GM21367 (cell line): ENCODE measurements around the gene KANK2.

Experiments used
- ATAC-seq: cut with Tn5 transposase; IDR thresholded peaks from one replicate; pipeline ENCODE4 v1.9.1; 2021; ENCODE audit not compliant: unreplicated experiment

Gene KANK2

DNA sequence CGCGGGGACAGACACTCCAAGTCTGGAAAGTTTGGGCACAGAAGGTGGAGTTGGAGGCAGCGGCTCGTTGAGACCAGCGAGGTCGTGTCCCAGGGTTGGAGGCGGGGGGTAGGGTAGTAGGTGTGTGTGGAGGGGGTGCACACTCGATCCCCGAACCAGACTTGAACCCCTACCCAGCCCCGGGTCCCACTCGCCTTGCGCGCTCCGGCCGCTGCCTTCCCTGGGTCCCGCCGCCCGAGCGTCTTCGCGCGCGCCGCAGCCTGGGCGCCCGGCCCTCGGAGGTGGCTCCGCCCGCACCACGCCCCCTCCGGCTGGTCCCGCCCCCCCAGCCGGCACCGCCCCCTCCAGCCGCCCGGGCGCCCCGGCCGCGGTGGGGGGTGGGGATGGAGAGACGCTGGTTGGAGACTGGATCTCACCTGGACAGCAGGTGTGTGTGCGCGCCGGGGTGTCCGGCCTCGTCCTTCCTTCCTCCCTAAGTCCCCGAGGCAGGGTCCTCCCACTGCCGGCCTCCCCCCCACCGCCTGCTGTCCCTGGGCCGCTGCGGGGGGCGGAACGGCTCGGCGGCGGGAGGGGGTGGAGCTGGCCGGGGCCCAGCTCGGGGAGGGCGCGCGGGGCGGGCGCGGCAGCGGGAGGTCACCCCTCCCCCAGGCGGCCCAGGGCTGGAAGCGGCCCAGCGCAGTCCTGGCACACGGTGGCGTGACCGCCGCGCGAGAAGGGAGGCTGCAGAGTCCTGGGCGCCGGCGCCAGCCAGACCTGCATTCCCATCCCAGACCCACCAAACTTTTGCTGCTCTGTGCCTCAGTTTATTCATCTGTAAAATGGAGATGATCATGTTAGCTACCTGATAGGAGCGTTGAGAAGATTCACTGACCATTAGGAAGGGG is at the start of gene KANK2:
KANK2 (minus strand) TSS at position 255 of the 884 bp plus-strand sequence. CDS start 3,034 bp downstream, outside the sequence.
- ATAC-seq, result no peak

DNA sequence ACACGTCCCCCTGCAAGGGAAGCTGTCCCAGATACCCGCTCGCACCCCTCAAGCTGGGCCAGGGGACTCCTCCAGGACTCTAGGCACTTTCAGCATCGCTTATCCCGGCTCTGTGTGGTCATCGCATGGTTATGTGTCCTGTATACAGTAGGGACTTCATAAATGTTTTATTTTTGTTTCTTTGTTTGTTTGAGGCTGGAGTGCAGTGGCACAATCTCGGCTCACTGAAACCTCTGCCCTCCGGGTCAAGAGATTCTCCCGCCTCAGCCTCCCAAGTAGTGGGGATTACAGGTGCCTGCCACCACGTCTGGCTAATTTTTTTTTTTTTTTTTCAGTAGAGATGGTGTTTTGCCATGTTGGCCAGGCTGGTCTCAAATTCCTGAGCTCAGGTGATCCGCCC is 49.6 kb upstream of the KANK2 start:
- ATAC-seq, result no peak

DNA sequence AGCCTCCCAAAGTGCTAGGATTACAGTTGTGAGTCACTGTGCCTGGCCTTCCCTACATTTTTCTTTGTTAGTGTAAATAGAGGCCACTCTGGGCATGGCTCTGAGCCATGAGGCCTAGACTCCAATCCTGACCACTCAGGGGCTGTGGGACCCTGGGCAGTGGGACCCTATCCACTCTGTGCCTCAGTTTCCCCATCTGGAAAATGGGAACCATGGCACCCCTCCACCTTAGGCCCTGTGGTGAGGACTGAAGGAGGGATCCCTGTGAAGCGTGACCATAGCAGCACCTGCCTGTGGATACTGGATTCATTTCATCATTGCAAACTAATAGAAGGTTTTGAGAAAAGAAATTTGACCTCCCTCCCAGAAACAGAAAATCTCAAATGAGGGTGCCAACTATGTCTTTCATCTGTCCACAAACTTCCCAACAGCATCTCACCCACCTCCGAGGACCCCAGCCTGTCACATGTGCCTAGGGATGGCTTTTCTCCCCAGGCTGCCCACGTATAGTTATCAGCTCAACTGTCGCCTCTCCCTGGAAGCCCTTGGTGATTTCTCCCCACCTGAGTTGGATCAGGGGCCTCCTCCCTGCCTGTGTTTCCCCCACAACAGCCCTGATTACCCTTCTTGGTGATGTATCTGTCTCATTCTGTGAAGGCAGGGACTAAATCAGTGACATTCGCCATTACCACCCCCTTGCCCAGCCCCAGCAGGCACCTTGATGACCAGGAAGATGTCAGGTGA is 47.7 kb upstream of the KANK2 start:
- ATAC-seq, result no peak

DNA sequence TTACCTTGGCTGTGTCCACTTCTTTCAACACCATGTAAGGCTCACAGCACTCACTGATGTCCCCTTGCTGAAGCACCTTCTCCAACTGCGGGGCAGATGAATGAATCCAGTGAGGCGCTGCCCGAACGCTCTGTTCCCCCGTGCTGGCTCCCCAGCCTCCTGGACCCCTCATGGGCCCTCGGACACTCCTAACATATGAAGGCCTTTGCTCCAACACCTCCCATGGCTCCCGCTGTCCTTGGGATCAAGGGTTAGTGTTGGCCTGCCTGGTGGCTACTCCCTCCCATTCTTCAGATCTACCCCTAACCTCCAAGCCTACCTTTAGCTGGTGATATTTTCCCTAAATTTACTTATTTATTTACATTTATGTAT is 46.4 kb upstream of the KANK2 start:
- no peak for ATAC-seq

DNA sequence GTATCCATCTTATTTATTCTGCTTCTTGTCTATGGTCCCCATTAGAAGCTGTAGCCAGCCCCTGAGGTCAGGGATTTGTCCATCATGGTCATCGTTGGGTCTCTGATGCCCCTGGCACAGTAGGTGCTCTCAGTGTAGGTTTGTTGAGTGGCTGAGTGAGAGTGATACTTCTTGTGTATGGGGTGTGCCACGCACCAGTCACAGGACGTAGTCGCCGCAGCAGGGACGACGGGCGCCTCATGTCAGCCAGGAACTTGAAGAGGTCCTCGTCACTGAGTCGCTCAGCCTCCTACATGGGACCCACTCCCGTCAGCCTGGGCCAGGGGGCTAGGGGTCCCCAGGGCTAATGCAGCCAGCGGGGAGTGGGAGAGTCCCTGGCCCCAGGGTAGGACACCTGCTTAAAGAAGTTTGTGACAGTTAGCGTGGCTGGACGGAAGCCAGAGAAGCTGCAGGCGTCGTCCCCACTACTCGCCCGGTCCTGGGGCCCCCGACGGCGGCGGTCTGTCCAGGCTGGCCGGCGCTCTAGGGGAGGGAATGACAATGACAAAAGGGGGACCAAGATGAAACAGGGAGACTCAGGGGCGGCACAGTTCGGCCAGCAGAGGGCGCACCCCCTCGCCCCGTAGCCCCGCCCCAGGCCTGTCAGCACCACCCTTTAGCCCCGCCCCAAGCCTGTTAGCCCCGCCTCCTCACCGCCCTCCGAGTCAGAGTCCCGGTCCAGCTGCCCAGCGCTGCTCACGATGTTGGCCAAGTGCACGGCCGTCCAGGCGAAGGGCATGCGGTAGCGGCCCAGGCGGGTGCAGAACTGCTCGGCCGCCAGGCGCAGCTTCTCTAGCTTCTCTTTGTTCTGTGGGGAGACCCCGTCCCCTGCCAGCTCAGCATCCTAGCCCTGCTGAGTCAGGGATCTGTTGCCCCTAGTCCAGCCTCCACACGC is 45.8 kb upstream of the KANK2 start:
- ATAC-seq, result no peak

DNA sequence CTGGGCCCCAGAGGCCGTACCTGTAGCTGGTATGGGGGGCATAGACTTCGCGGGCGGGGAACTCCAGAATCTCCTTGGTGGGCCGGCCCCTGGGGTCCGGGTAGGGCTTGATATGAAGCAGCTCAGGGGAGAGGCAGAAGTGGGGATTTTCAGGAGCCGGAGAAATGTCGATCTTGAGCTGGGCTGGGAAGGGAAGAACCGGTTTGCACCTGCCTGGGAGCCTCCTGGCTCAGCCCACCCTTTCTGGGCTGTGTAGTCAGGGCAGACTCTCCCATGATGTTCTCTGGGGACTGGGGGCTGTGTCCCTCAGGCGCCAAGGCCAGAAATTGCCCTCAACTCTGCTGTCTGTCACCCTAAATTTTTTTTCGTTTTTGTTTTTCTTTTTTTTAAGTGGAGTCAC is 44.7 kb upstream of the KANK2 start:
- ATAC-seq, result no peak

DNA sequence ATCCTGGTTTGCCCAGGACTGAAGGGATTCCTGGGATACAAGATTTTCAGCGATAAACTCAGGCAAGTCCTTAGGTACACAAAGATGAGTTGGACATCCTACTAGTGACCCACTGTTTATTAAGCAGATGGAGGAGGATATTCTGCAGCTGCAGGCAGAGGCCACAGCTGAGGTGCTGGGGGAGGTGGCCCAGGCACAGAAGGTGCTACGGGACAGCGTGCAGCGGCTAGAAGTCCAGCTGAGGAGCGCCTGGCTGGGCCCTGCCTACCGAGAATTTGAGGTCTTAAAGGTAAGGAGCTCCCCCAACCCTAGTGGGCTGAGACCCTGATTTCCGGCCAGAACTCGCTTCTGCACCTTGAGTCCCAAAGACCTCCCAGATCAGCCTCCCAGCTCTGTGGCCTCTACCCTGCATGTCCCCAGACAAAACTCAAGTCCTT is 42.7 kb upstream of the KANK2 start:
- no peak for ATAC-seq

DNA sequence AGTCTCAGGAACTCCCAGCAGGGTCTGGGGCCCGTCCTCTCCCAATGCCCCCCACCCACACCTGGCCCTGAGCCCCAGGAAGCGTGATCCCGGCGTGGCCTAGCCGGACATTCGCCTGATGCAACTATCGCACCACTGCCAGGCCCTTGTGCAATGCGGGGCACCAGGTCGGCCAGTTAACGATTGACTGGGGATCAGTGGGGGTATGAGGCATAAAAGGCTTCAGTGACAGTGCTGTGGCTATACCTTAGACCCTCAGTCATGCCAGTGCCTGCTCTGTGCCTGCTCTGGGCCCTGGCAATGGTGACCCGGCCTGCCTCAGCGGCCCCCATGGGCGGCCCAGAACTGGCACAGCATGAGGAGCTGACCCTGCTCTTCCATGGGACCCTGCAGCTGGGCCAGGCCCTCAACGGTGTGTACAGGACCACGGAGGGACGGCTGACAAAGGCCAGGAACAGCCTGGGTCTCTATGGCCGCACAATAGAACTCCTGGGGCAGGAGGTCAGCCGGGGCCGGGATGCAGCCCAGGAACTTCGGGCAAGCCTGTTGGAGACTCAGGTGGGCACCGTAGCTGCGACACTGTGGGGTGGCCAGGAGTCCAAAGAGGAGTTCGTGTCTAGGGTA is 42.1 kb upstream of the KANK2 start, which contains the start of gene ANGPTL8:
ANGPTL8 (plus strand) TSS at position 243 of the 624 bp plus-strand sequence; CDS start at position 262, 19 bp downstream.
- no peak for ATAC-seq

DNA sequence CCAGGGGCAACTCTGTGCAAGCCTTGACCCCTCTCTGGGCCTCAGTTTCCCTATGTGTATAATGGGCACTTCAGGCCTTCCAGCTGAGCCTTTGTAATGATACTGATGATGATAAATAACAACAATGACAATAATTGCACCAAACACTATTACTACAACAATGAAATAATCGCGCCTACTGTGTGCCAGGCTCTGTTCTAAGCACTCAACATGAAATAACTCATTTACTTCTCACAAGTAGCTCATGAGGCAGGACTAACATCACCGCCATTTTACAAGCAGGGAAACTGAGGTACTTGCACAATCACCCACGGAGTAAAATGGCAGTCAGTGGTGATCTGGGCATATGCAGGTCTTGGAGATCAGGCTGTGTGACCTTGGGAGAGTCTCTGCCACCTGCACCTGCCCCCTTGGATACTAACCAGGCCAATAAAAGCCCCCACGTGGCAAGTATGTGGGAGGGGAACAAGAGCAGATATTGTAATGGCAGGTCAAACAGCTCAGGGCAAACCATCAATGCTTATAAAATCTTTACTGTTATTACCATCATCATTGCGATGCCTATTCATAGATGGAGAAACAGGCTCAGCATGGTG is 41.5 kb upstream of the KANK2 start:
- ATAC-seq, result no peak

DNA sequence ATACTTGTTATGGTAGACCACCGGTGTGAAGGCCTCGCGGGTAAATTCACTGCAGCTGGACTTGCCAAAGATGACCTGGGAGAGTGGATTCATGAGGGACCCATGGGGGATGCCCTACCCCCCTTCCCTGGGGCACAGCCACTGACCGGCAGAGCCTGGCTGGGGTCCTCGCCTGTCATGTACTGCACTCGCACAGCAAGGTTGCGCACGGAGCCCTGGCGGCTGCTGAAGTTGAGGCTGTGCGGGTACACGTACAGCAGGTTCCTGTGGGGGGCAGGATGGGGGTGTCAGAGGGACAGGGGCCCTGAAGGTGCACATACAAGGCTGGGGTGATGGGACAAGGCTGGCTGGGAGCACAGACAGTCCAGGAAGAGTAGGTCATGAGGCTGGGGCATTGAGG is 40.7 kb upstream of the KANK2 start:
- ATAC-seq, result no peak

DNA sequence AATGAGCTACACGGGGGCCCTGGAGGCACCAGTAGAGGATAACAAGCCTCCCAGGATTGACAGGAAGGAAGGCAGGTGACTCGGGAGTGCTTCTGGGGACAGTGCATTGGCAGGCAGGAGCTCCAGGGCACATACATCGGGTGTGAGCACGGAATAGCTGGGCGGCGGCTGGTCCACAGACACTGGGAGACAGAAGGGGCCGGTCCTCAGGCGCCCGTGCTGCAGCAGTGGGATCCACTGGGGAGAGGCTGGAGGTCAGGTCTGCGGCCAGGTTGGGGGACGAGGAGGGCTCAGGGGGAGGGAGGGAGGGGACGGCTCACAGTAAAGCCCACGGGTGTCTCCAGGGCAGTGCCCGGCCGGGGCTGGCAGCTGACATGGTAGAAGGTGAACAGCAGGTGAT is 40.0 kb upstream of the KANK2 start:
- ATAC-seq, result no peak

DNA sequence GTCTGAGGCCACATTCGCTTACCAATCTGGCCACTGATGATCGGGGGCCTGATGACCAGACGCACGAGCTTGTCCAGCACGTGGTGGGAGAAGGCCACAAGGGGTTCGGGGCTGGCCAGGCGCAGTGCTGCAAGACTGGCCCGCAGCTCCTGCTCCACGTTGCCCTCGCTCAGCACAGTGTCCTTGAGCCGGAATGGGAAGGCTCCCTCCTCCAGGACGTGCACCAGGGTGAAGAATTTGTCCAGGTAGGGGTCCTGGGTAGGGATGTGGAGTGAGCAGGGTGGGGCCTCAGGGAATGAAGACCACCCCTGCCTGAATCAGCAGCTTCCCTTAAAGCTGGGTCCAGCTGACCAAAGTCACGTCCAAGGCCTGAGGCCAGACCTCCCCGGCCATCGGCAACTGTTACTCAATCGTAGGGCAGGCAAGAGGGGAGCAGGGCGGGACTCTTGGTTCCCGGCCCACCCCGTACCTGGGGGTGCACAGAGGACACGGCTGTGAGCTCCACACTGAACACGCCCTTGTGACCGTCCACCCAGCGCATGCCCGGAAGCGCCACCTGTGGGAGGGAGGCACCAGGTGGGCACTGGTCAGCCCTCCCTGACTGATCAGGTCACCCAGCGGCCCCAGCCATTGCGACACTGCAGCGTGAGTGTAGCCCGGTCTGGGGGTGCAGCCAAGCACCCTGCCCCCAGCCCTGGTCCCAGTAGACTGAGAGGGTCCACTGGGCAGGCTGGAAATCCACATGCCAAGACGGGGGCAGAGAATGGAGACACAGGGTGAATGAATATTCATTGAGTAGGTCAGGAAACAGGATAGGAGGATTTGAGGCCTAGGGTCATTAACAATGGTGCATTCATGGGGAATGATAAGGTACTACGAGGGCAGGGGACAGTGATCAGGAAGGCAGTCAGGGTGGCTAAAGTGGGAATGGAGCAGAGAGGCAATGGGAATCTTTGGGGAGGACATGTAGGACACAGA is 39.3 kb upstream of the KANK2 start:
- ATAC-seq, result no peak

DNA sequence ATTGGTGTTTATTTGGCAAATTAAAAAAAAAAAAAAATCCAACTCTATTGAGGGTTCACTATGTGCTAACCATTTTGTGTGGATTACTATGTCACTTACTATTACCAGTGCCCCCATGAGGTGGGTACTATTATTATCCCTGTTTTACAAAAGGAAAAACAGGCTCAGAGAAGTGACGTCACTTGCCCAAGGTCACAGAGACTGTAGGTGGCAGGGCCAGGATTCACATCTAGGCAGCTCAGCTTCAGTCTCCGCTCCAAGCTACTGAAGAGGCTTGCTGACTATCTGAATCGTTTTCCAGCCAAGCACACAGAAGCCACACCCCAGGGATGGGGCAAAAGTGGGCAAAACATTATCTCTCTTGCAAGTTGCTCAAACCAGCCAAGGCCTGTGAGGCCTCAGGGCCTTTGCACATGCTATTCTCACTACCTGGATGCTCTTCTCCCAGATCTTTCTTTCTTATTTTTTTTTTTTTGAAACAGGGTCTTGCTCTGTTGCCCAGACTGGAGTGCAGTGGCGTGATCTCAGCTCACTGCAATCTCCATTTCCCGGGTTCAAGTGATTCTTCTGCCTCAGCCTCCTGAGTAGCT is 37.2 kb upstream of the KANK2 start:
- no peak for ATAC-seq

DNA sequence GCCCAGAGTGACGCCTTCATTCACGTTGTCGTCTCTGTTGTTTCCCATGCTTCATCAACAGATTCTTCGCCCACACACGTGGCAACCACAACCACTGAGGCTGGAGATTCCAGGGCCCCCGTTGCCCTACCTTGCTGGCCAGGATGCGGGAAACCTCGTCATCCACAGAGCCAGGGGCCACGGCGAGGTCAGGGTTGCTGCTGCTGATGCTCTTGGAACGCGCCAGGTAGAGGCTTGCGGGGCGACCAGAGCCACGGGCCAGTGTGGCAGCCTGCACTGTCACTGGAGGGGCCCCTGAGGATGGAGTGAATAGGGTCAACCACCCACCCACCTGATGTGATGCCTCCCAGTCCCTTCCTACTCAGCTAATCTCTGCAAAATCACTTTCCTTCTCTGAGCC is 35.7 kb upstream of the KANK2 start:
- no peak for ATAC-seq

DNA sequence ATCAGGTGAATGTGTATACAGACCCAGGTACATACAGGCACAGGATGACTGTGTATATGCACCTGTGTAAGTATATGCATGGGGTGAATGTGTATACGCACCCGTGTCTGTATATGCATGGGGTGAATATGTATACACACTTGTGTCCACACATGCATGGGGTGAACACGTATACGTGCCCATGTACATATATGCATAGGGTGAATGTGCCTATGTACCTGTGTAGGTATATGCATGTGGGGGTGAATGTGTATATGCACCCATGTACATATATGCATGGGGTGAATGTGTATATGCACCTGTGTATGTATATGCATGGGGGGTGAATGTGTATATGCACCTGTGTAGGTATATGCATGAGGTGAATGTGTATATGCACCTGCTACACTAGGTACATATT is 35.2 kb upstream of the KANK2 start:
- no peak for ATAC-seq

DNA sequence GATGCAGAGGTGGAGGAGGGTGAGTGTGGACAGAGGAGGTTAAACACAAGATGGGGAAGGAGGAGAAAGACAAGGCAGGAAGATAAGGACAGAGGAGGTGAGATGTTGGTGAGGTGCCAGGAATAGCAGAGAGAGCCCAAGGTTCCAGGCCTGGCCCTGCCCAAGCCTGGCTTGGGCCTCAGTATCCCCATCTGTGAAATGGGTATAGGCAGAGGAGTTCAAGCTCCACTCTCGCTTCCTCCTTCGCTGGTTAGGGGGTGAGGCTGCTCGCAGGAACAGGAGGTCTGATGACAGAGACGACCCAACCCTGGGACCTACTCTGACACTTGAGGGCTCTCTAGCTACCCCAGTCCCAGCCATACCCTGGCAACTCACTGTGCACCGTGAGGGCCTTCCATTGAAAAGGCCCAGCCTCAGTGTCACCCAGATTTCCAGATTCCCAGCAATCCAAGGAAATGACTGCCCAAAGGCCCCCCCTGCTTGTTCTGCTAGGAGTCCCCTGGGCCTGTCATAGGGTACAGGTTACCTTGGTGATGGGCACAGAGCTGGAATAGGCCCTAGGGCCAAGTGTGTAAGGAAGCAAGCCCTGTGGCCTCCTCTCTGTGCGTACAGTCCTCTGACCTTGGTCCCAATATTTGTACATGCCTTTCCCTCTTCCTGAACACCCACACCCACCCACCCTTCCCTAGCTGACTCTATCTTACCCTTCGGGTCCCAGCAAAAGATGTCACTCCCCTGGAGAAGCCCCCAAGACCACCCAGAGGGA is 33.5 kb upstream of the KANK2 start:
- ATAC-seq, result no peak

DNA sequence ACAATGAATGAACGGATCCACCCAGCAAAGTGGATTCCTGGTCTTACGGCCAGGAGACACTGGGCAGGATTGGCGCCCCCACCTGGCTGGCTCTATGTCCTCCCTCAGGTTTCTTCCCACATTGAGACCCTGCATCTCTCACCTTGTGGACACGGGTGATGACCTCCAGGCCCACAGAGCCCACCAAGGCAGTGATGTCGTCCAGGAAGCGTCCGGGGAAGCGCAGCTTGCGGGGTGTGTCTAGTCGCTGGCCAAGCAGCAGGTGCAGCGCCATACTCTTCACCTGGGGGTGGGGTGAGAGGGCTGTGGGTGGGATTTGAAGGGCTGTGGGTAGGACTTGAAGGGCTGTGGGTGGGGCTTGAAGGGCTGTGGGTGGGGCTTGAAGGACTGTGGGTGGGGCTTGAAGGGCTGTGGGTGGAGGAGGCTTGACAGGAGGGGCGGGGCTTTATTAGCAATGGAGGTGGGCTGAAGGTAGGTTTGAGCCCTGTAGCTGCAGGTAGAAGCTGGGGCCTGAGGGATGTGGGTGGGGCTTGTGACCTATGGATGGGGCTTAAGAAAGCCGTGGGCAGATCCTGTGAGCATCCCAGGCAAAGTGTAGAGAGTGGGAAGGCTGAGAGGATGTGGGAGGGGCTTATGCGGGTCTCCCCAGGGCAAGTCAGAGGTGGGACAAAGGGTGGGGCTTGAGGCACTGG is 30.0 kb upstream of the KANK2 start:
- ATAC-seq, result no peak
